KOPT-K1 (cell line): ENCODE data around the gene RASL11A.
"Not testable (repeated sequence)": the region's sequence is repeated elsewhere in the genome, so short reads cannot be mapped to it uniquely, and the experiment has no call there.

ENCODE experiments used
- H3K27ac ChIP-seq: fragments of 200-600 bp; sonication (generic); 2 replicates; pipeline ENCODE4 v1.5.1; 2016; ENCODE audit warnings: antibody characterized with exemption, mild to moderate bottlenecking, low read depth, low read length; ENCODE audit not compliant: poor library complexity, severe bottlenecking
- H3K36me3 ChIP-seq: fragments of 200-600 bp; sonication (generic); 2 replicates; pipeline ENCODE4 v1.5.1; 2017; ENCODE audit warnings: antibody characterized with exemption, mild to moderate bottlenecking, low read length, moderate library complexity; ENCODE audit not compliant: insufficient read depth
- H3K9me3 ChIP-seq: fragments of 200-600 bp; sonication (generic); 2 replicates; pipeline ENCODE4 v1.5.1; 2017; ENCODE audit warnings: antibody characterized with exemption, low read length, mild to moderate bottlenecking; ENCODE audit not compliant: insufficient read depth, poor library complexity, severe bottlenecking

The RASL11A gene, protein sequence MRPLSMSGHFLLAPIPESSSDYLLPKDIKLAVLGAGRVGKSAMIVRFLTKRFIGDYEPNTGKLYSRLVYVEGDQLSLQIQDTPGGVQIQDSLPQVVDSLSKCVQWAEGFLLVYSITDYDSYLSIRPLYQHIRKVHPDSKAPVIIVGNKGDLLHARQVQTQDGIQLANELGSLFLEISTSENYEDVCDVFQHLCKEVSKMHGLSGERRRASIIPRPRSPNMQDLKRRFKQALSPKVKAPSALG

DNA sequence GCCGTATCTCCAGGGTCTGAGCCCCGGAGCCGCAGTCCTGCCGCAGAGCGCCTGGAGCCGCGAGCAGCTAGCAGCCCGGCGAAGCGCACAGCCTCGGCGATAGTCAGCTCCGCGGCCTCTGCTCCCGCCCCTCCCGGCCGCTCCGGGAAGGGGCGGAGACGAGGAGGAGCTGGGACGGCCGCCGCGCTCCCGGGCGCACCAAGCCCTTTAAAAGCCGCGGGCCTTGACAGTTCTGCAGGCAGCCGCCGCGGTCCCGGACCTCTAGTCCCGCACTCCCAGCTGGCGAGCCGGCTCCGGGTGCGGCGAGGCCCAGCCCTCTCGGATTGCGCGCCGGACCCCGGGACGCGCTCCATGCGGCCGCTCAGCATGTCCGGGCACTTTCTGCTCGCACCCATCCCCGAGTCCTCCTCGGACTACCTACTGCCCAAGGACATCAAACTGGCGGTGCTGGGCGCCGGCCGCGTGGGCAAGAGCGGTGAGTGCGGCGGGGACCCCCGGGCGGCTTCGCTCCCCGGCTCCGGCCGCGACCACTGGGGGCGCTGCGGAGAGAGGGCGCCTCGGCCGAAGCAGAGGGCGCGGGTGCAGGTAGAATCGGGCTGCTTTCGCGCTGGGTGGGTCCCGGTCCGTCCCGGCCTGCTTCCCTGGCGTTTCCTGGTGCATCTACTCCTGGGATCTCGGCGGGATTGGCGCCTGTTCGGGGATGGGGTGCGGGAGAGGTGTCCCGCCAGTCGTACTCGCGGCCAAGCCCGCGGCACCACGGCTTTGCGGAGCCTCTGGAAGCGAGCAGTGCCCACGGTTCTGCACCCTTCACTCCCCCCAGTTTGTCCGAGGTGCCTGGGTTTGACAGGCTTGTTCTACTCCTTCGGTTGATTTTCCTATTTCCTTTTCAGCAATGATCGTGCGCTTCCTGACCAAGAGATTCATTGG, at the start of gene RASL11A:
RASL11A (plus strand) TSS at position 237 of the 927 bp plus-strand sequence; CDS start at position 352, 115 bp downstream.
- Histone ChIP-seq H3K27ac (no peak within 1 kb of the TSS), H3K36me3 (0 out of 2 replicates have a peak, but pooled peaks cover 11% of the 10 kb centered on the region), H3K9me3 (no peaks in the 10 kb centered on the region)

DNA sequence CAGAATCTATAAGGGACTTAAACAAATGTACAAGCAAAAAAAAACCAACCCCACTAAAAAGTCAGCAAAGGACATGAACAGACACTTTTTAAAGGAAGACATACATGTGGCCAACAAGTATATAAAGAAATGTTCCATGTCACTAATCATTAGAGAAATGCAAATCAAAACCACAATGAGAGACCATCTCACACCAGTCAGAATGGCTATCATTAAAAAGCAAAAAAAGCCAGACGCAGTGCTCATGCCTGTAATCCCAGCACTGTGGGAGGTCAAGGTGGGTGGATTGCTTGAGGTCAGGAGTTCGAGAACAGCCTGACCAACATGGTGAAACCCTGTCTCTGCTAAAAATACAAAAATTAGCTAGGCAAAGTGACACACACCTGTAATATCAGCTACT, 48.5 kb upstream of the RASL11A start:
- H3K9me3 ChIP-seq, H3K27ac ChIP-seq: not testable (repeated sequence)

DNA sequence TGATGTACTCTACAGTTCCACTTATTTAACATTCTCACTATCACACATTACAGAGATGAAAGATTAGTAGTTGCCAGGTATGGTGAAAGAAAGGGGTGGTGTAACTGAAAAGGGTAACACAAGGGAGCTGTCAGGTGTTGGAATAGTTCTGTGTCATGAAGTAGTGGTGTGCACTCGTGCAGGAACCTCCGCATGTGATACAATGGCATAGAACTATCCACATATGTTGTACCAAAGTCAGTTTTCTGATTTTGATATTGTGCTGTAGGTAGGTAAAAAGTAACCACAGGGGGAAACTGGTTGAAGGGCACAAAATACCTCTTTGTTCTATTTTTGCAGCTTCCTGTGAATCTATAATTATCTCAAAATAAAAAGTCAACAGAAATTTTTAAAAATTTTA, 43.6 kb upstream of the RASL11A start:
- Histone ChIP-seq H3K36me3 (no peaks in the 10 kb centered on the region), H3K9me3 (peaks cover 13% of the 10 kb centered on the region), H3K27ac (no peak overlapping the region)

More for the DNA sequence above, 48.5 kb upstream of the RASL11A start:
- not testable (repeated sequence) for H3K36me3 ChIP-seq

DNA sequence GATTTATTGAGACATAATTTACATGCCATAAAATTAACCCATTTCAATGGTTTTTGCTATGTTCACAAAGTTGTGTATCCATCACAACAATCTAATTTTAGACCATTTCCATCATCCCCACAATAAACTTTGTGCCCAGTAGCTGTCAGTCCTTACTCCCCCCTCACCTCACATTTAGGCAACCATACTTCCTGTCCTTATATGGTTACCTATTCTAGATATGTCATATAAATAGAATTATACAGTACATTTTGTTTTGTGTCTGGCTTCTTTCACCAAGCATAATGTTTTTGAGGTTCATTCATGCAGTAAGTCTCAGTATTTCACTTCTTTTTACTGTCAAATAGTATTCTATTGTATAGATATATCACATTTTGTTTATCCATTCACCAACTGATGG, 42.5 kb upstream of the RASL11A start:
- Histone ChIP-seq H3K27ac (no peak overlapping the region), H3K36me3 (no peaks in the 10 kb centered on the region), H3K9me3 (peaks cover 17% of the 10 kb centered on the region)

DNA sequence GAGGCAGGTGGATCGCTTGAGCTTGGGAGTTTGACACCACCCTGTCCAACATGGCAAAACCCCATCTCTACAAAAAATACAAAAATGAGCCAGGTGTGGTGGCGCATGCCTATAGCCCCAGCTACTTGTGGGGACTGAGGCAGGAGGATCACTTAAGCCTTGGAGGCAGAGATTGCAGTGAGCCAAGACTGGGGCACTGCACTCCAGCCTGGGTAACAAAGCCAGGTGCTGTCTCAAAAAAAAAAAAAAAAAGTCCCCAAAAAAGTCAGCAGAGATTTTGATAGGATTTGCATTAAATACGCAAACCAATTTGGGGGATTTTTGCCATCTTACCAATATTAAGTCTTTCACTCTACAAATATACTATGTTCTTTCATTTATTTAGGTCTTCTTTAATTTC, 41.0 kb upstream of the RASL11A start:
- no peaks in the 10 kb centered on the region for H3K36me3 ChIP-seq

DNA sequence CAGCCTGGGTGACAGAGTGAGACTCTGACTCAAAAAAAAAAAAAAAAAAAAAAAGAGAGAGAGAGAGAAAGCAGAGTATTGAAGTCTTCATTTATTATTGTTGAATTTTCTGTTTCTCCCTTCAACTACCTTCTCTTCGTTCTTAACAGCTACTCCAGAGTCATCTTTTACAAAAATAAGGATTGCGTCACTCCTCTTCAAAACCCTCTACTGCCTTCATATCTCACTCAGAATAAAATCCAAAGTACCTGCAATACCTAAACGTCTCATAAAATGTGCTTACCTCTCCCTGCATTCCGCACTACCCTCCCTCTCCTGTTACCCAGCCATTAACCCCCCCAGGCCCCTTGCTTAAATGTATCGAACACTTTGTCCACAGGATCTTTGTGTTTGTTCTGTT, 36.7 kb upstream of the RASL11A start:
- Histone ChIP-seq H3K9me3 (peaks cover 12% of the 10 kb centered on the region), H3K36me3 (no peaks in the 10 kb centered on the region), H3K27ac (no peak overlapping the region)

More for the DNA sequence above, 41.0 kb upstream of the RASL11A start:
- no peak overlapping the region for H3K27ac ChIP-seq
- H3K9me3 ChIP-seq = peaks cover 17% of the 10 kb centered on the region

DNA sequence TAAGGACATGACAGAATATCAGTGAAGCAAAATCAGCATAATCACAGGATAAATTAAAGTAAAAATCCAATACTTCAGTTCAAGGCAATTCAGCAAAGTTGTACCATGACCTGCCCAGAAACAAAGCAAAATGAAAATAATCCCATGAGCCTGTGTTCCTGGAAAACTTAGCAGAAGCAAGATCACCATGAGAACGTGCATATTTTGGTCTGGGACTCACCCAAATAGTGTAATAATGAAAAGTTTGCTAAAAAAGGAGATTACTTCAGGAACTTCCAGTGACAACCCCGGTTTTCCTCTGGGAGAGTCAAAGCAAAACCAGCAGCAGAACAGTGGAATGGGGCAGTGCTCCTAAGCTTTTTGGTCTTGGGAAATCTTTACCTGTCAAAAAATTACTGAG, 34.2 kb upstream of the RASL11A start:
- Histone ChIP-seq H3K9me3 (peaks cover 7% of the 10 kb centered on the region), H3K36me3 (no peaks in the 10 kb centered on the region), H3K27ac (no peak overlapping the region)

DNA sequence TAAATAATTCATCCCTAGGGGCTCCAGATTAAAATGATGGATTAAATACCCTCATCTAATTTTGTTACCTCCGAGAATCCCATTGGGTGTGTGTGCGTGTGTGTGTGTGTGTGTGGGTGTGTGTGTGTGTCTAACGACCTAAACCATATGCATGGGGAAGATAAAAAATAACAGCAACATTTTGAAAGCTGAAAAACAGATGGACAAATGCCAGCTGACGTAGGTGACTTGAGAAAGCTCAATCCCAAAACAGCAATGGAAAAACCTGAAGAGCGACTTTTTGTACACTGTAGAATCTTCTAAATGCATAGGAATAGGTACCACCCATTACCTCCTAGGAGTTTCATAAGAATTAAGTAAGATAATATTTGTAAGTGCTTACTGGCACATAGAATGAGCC, 27.9 kb upstream of the RASL11A start:
- Histone ChIP-seq H3K36me3 (no peaks in the 10 kb centered on the region; the same call in 1 of the 2 replicates), H3K9me3 (no peaks in the 10 kb centered on the region), H3K27ac (no peak overlapping the region)

DNA sequence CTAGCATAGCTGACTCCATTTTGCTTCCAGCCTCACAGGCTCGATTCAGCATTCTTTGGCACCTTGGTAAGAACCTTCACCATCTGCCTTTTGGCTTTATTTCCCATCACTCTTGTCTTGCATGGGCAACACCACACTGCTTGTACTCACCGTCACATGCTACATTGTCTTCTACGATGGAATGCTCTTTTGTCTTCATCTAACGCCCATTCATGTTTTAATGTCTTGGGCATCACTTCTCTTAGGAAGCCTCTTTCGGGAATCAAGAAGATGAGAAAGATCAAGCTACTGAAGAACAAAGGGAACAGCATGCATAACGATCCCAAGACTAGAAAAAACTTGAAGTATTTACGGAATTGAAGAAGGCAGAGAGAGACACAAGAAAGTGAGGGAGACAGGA, 25.0 kb upstream of the RASL11A start:
- no peaks in the 10 kb centered on the region for H3K9me3 ChIP-seq
- H3K36me3 ChIP-seq = no peaks in the 10 kb centered on the region; the same call in 1 of the 2 replicates
- H3K27ac ChIP-seq = no peak overlapping the region

DNA sequence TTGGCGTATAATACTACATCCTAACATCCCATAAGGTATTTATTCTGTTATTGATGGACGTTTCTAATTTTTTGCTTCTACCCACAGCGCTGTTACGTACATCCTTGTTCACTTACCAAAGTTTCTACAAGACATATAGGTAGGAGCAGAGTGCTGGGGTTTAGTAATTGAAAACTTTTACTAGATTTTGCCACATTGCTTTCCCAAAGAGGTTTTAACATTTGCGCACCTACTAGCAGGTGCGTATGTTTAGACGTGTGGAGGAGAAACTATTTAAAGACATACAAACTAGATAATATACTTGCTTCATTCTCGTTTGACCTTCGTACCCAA, 19.8 kb upstream of the RASL11A start:
- peak overlapping the region; percentile 95 for H3K27ac ChIP-seq
- H3K36me3 ChIP-seq = peaks cover 30% of the 10 kb centered on the region
- H3K9me3 ChIP-seq = no peaks in the 10 kb centered on the region

DNA sequence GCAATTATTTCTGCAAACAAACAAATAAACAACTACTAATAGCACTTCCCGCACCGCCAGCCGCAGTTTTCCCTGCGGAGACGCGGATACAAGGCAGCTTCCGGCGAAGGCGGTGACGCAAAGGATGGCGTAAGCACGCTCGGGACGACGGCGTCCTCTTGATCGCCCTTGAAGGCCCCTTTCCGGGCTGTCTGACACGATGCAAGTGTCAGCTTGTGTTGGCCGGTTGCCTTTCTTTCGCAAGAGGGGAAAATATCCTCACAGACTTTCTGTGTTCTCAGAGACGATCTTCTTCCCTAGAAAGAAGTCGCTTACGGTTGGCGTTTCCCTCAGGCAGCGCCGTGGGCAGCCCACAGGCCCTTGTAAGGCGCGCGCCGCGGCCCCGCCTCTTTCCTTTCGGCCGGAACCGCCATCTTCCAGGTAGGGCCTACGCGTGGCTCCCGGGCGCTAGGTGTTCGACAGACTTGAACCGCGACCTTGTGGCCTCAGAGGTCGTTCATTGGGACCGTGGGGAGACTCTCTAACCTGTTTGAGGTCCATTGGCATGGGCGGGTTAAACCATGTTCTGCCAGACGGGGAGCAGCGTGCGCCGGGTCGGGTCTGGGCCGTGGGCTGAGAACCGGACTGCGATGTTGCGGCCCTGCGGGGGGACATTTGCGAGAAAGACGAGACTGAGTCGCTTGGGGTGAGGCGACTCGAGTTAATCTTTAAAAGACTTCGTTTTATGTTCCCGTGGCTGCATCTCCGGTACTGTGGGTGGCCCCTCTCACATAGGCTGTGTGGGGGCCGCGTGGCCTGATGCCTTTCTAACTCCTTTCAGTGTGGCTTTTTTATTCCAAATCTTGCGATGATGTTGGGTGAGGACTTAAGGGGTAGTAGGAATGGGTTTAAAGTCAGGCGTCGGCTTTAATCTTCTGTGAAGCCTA, 19.2 kb upstream of the RASL11A start, which contains the start of gene RPL21:
RPL21 (plus strand) TSS at position 393 of the 926 bp plus-strand sequence. CDS start 2,219 bp downstream, outside the sequence.
- H3K36me3 ChIP-seq = peaks cover 37% of the 10 kb centered on the region
- peak within 1 kb of the TSS; percentile 95 for H3K27ac ChIP-seq
- no peaks in the 10 kb centered on the region for H3K9me3 ChIP-seq

DNA sequence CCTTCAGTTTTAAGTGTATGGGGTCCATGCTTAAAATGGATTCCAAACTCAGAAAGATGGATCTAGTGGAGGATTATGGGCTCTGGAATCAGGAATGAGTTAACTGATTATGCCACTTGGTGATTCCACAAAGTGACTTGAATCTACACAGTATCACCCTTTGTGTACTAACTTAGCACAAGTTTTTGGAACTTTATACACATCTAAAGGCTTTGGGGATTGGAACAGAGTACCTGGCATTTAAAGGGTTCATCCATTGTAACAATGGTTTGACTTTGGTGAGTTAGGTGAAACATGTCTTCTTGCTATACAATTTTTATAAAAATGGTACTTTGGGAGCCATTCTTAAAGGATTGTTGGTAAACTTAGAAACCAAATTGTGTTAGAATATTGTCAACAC, 18.2 kb upstream of the RASL11A start:
- no peaks in the 10 kb centered on the region for H3K9me3 ChIP-seq
- peaks cover 47% of the 10 kb centered on the region for H3K36me3 ChIP-seq
- peak overlapping the region; percentile 95 for H3K27ac ChIP-seq

DNA sequence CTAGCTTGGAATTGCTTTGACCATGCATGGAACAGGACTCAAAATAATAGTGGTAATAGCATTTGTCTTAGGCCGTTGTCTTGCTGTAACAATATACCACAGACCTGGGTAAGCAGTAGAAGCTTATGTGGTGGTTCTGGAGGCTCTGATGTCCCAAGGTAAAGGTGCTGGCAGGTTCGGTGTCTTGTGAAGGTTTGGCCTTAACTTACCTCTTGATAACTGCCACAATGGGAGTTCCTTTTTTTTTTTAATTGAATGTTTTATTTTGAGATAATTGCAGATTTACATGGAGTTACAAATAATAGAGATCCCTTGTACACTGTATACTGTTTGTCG, 13.4 kb upstream of the RASL11A start:
- H3K9me3 ChIP-seq = no peaks in the 10 kb centered on the region
- H3K36me3 ChIP-seq = peaks cover 94% of the 10 kb centered on the region
- no peak overlapping the region for H3K27ac ChIP-seq

DNA sequence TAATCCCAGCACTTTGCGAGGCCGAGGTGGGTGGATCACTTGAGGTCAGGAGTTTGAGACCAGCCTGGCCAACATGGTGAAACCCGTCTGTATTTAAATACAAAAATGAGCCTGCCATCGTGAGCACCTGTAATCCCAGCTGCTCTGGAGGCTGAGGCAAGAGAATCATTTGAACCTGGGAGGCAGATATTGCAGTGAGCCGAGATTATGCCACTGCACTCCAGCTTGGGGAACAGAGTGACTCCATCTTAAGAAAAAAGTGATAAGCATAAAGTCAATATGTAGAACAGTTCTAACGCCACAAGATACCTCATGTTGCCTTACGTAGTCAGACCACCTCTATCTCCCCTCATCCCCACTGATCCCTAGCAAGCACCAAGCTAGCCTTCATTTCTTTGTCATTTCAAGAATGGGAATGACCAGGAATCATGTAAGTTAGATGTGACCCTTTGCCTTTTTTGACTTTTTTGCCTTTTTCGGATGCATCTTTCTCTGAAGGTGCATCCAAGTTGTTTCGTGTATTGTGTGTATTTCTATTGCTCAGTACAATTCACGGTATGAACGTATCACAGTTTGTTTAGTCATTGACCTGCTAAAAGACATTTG, 12.9 kb upstream of the RASL11A start:
- H3K9me3 ChIP-seq = no peaks in the 10 kb centered on the region
- H3K36me3 ChIP-seq = peaks cover 100% of the 10 kb centered on the region
- no peak overlapping the region for H3K27ac ChIP-seq
